Hepatocyte (in vitro differentiated cells): ENCODE measurements around the gene TPPP3. TPM values are rescaled to one million over a fixed set of nuclear protein-coding genes. Genes with fewer than 3 reads are reported as not detected.
A peak's percentile ranks its signal among the peaks of the same experiment; 100 is the strongest.
"Not testable (repeated sequence)": the region's sequence is repeated elsewhere in the genome, so short reads cannot be mapped to it uniquely, and the experiment has no call there.

Source experiments
- DNase-seq: peaks from one replicate; pipeline ENCODE4 v3.0.0-alpha.2; 2016; ENCODE audit warnings: low spot score
- H2AFZ ChIP-seq: fragments of 200-600 bp; sonication (generic); 2 replicates; pipeline ENCODE4 v1.6.0; 2016; ENCODE audit warnings: antibody characterized with exemption, mild to moderate bottlenecking
- H3K27ac ChIP-seq: fragments of 200-600 bp; sonication (generic); 2 replicates; pipeline ENCODE4 v1.5.1; 2016; ENCODE audit warnings: mild to moderate bottlenecking
- H3K27me3 ChIP-seq: fragments of 200-600 bp; sonication (generic); 2 replicates; pipeline ENCODE4 v1.6.1; 2016
- H3K36me3 ChIP-seq: fragments of 200-600 bp; sonication (generic); replicated peaks from 2 replicates; pipeline ENCODE4 v1.5.1; 2016; ENCODE audit warnings: low read depth; ENCODE audit not compliant: insufficient read depth
- H3K4me1 ChIP-seq: fragments of 200-600 bp; sonication (generic); 2 replicates; pipeline ENCODE4 v1.5.1; 2016; ENCODE audit warnings: mild to moderate bottlenecking, moderate library complexity; ENCODE audit not compliant: insufficient read depth
- H3K4me2 ChIP-seq: fragments of 200-600 bp; sonication (generic); 2 replicates; pipeline ENCODE4 v1.6.0; 2016
- H3K4me3 ChIP-seq: fragments of 200-600 bp; sonication (generic); 2 replicates; pipeline ENCODE4 v1.5.1; 2016; ENCODE audit warnings: mild to moderate bottlenecking
- H3K79me2 ChIP-seq: fragments of 200-600 bp; sonication (generic); 2 replicates; pipeline ENCODE4 v1.6.0; 2017; ENCODE audit warnings: mild to moderate bottlenecking
- H3K9me2 ChIP-seq: fragments of 200-600 bp; sonication (generic); replicated peaks from 2 replicates; pipeline ENCODE4 v1.6.0; 2017; ENCODE audit warnings: mild to moderate bottlenecking; ENCODE audit not compliant: insufficient read depth
- H3K9me3 ChIP-seq: fragments of 200-600 bp; sonication (generic); 2 replicates; pipeline ENCODE4 v1.5.1; 2016; ENCODE audit warnings: low read depth, mild to moderate bottlenecking
- H4K20me1 ChIP-seq: fragments of 200-600 bp; sonication (generic); 2 replicates; pipeline ENCODE4 v1.6.0; 2016; ENCODE audit warnings: mild to moderate bottlenecking; ENCODE audit not compliant: insufficient read depth, poor library complexity, severe bottlenecking
- EZH2 ChIP-seq: fragments of 200-600 bp; sonication (generic); IDR thresholded peaks from 2 replicates; pipeline ENCODE4 v1.6.1; 2016; ENCODE audit warnings: antibody characterized with exemption, mild to moderate bottlenecking, borderline replicate concordance
- EZH2phosphoT487 ChIP-seq: fragments of 200-600 bp; sonication (generic); IDR thresholded peaks from one replicate; pipeline ENCODE4 v1.6.1; 2018; ENCODE audit warnings: antibody characterized with exemption, mild to moderate bottlenecking, low read depth, moderate library complexity; ENCODE audit not compliant: unreplicated experiment, severe bottlenecking
- WGBS: methylation state at CpG from one replicate; pipeline ENCODE4 v1.1.6; 2016; ENCODE audit warnings: low lambda C conversion rate; ENCODE audit errors: missing lambda C conversion rate; 5-methylcytosine and 5-hydroxymethylcytosine counted together
- polyA plus RNA-seq: library from polyadenylated mRNA; unstranded; fragments of >200 nt; fragmentation: Nextera tagmentation; extraction: Ambion mirVana; gene quantifications from 2 replicates; pipeline ENCODE4 v1.2.1, GENCODE V29; 2016
- total RNA-seq: library from RNA; depleted of rRNA; stranded (reverse); fragments of >200 nt; gene quantifications from 2 replicates; pipeline ENCODE4 v1.2.3, GENCODE V29; 2014
- TF ChIP-seq, protein P1 (sequence below): fragments of 200-600 bp; sonication (generic); IDR thresholded peaks from 2 replicates; pipeline ENCODE4 v1.5.1; 2016; ENCODE audit warnings: antibody characterized with exemption, mild to moderate bottlenecking; ENCODE audit not compliant: poor library complexity

TPPP3 gene
- total and polyA plus RNA-seq, 2 experiments from 2014 or later: 3.2 to 20.1 TPM

DNA sequence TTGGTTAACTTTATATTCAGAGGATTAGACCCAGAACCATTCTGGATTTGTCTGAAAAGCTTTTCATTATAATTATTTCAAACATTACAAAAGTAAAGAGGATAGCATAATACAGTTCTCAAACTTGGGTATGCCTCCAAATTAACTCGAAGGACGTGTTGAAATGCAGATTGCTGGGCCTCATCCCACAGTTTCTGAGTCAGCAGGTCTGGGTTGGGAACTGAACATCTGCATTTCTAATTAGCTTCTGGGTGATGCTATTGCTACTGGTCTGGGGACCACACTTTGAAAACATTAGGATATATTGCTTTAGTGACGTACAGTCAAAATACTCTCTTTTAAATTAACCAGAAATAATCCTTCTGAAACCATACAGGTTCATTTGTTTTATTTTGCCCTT lies 10.0 kb downstream of the TPPP3 start:
- Histone ChIP-seq H3K27me3 (no peaks in the 10 kb centered on the region), H4K20me1 (no peaks in the 10 kb centered on the region), H3K4me1 (no peaks in the 10 kb centered on the region), H3K4me3 (no peak overlapping the region), H3K4me2 (no peak overlapping the region), H3K9me3 (no peaks in the 10 kb centered on the region), H2AFZ (no peak overlapping the region), H3K9me2 (no peaks in the 10 kb centered on the region), H3K36me3 (no peaks in the 10 kb centered on the region), H3K79me2 (no peaks in the 10 kb centered on the region), H3K27ac (no peak overlapping the region)
- TF ChIP-seq EZH2phosphoT487 (no peak), EZH2 (no peak)
- TF ChIP-seq, protein P1, sequence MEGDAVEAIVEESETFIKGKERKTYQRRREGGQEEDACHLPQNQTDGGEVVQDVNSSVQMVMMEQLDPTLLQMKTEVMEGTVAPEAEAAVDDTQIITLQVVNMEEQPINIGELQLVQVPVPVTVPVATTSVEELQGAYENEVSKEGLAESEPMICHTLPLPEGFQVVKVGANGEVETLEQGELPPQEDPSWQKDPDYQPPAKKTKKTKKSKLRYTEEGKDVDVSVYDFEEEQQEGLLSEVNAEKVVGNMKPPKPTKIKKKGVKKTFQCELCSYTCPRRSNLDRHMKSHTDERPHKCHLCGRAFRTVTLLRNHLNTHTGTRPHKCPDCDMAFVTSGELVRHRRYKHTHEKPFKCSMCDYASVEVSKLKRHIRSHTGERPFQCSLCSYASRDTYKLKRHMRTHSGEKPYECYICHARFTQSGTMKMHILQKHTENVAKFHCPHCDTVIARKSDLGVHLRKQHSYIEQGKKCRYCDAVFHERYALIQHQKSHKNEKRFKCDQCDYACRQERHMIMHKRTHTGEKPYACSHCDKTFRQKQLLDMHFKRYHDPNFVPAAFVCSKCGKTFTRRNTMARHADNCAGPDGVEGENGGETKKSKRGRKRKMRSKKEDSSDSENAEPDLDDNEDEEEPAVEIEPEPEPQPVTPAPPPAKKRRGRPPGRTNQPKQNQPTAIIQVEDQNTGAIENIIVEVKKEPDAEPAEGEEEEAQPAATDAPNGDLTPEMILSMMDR: no peak
- DNase-seq: no peak
- 87% methylated on average over 3 of the region's 3 CpGs for WGBS

DNA sequence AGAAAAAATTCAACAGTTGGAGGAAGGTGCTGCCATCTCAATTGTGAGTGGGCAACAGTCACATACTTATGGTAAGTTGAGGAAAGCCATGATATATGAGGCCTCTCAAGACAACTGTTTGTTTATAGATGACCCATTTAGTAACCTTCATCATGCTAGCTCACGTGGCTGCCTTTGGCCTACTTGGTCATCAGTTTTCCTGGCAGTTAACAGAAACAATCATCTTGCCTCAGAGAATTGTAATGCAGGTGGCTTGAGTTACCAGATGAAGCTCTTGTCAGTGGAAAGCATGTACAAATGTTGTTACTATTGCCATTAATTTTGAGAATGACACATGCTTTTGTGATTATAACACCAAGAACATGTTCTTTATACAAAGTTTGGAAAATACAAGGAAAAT lies 14.7 kb downstream of the TPPP3 start:
- TF ChIP-seq EZH2 (no peak), EZH2phosphoT487 (no peak)
- TF ChIP-seq, protein P1: no peak
- 66% methylated on average over 1 of the region's 1 CpG for WGBS

DNA sequence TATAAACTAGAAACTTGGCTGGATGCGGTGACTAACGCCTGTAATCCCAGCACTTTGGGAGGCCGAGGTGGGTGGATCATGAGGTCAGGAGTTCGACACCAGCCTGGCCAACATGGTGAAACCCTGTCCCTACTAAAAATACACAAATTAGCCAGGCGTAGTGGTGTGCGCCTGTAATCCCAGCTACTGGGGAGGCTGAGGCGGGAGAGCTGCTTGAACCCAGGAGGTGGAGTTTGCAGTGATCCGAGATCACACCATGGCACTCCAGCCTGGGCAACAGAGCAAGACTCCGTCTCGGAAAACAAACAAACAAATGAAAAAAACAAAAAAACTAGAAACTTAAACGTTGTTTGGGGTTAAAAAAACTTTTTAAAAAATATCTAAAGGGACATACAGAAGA lies 17.3 kb downstream of the TPPP3 start:
- H3K4me1 ChIP-seq, H2AFZ ChIP-seq, H3K27me3 ChIP-seq, H3K9me2 ChIP-seq, H4K20me1 ChIP-seq, H3K4me3 ChIP-seq, H3K9me3 ChIP-seq, H3K79me2 ChIP-seq, H3K4me2 ChIP-seq, H3K36me3 ChIP-seq, H3K27ac ChIP-seq, DNase-seq: not testable (repeated sequence)
- WGBS: 92% methylated on average over 11 of the region's 11 CpGs

More for the DNA sequence above, 14.7 kb downstream of the TPPP3 start:
- no peaks in the 10 kb centered on the region for H3K27me3 ChIP-seq
- no peaks in the 10 kb centered on the region for H3K9me3 ChIP-seq
- H3K36me3 ChIP-seq: no peaks in the 10 kb centered on the region
- DNase-seq: no peak
- H3K4me3 ChIP-seq: no peak overlapping the region
- no peak overlapping the region for H2AFZ ChIP-seq
- no peaks in the 10 kb centered on the region for H3K79me2 ChIP-seq
- no peaks in the 10 kb centered on the region for H3K4me1 ChIP-seq
- H3K9me2 ChIP-seq: no peaks in the 10 kb centered on the region
- no peaks in the 10 kb centered on the region for H4K20me1 ChIP-seq
- no peak overlapping the region for H3K4me2 ChIP-seq
- no peak overlapping the region for H3K27ac ChIP-seq

DNA sequence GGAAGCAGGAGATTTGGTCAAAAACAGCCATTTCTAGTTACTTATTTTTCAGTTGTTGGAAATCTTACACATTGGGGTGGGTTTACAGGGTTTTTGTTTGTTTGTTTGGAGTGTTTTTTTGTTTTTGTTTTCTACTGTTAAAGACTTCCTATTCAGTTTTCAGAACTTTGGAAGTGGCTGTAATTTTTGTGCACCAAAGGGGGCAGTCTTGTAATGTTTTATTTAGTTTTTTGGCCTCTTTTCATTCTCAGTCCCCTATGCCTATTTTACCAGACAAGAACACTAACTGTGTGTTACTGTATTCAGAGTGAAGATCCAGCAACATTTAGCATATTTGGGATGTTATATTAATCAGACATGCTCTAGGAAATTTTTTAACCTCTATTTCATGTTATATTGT lies 20.6 kb downstream of the TPPP3 start:
- H3K79me2 ChIP-seq: no peaks in the 10 kb centered on the region
- H2AFZ ChIP-seq: no peak overlapping the region
- H3K9me2 ChIP-seq: no peaks in the 10 kb centered on the region
- H3K4me3 ChIP-seq: no peak overlapping the region
- H3K4me2 ChIP-seq: no peak overlapping the region
- no peaks in the 10 kb centered on the region for H4K20me1 ChIP-seq
- H3K9me3 ChIP-seq: no peaks in the 10 kb centered on the region
- TF ChIP-seq, protein P1: peak; percentile 43
- TF ChIP-seq EZH2phosphoT487: no peak
- TF ChIP-seq EZH2: no peak
- no peaks in the 10 kb centered on the region for H3K36me3 ChIP-seq
- peaks cover 9% of the 10 kb centered on the region for H3K27me3 ChIP-seq
- no peak for DNase-seq
- no peak overlapping the region for H3K27ac ChIP-seq
- H3K4me1 ChIP-seq: no peaks in the 10 kb centered on the region
